ENCODE data around the gene GPR153.

DNA sequence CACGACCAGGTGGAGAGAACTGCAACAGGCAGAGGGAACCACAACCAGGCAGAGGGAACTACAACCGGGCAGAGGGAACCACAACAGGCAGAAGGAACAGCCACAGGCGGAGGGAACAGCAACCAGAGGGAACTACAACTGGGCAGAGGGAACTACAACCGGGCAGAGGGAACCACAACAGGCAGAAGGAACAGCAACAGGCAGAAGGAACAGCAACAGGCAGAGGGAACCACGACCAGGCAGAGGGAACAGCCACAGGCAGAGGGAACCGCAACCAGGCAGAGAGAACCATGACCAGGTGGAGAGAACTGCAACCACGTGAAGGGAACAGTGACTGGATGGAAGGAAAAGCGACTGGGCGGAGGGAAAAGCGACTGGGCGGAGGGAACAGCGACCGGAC is 47.6 kb upstream of the GPR153 start:
- TF ChIP-seq, protein P1, sequence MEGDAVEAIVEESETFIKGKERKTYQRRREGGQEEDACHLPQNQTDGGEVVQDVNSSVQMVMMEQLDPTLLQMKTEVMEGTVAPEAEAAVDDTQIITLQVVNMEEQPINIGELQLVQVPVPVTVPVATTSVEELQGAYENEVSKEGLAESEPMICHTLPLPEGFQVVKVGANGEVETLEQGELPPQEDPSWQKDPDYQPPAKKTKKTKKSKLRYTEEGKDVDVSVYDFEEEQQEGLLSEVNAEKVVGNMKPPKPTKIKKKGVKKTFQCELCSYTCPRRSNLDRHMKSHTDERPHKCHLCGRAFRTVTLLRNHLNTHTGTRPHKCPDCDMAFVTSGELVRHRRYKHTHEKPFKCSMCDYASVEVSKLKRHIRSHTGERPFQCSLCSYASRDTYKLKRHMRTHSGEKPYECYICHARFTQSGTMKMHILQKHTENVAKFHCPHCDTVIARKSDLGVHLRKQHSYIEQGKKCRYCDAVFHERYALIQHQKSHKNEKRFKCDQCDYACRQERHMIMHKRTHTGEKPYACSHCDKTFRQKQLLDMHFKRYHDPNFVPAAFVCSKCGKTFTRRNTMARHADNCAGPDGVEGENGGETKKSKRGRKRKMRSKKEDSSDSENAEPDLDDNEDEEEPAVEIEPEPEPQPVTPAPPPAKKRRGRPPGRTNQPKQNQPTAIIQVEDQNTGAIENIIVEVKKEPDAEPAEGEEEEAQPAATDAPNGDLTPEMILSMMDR (IDR thresholded peaks at IDR 0.05; ENCODE audit: control extremely low read depth in 1 of 3, insufficient read depth in 1 of 3, low read depth in 1 of 3, low read length in 3 of 3): no peak
- TF ChIP-seq JUND (IDR thresholded peaks at IDR 0.05; ENCODE audit: low read length) (no peak), EP300 (IDR thresholded peaks at IDR 0.05; ENCODE audit: borderline replicate concordance in 1 of 2, low read depth in 2 of 2, low read length in 2 of 2) (no peak), USF2 (IDR thresholded peaks at IDR 0.05; ENCODE audit: low read length) (no peak), EZH2 (IDR thresholded peaks at IDR 0.05; ENCODE audit: low read depth, low read length, severe bottlenecking) (no peak), POLR2A (IDR thresholded peaks at IDR 0.05; ENCODE audit: control extremely low read depth in 1 of 2, low read depth in 2 of 2, low read length in 2 of 2) (no peak), HDAC2 (IDR thresholded peaks at IDR 0.05; ENCODE audit: borderline replicate concordance in 1 of 2, low read depth in 2 of 2, low read length in 2 of 2) (no peak), RAD21 (IDR thresholded peaks at IDR 0.05 in 1 of 2, conservative IDR thresholded peaks at IDR 0.05 in 1 of 2; ENCODE audit: low read depth in 2 of 2, low read length in 2 of 2) (no peak), EGR1 (IDR thresholded peaks at IDR 0.05; ENCODE audit: borderline replicate concordance, low read depth, low read length) (no peak), FOSL1 (IDR thresholded peaks at IDR 0.05; ENCODE audit: insufficient read depth, low read depth, low read length) (no peak), HDAC6 (IDR thresholded peaks at IDR 0.05; ENCODE audit: low read depth, low read length) (no peak)
- TF ChIP-seq, protein P2, sequence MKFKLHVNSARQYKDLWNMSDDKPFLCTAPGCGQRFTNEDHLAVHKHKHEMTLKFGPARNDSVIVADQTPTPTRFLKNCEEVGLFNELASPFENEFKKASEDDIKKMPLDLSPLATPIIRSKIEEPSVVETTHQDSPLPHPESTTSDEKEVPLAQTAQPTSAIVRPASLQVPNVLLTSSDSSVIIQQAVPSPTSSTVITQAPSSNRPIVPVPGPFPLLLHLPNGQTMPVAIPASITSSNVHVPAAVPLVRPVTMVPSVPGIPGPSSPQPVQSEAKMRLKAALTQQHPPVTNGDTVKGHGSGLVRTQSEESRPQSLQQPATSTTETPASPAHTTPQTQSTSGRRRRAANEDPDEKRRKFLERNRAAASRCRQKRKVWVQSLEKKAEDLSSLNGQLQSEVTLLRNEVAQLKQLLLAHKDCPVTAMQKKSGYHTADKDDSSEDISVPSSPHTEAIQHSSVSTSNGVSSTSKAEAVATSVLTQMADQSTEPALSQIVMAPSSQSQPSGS (IDR thresholded peaks at IDR 0.05; ENCODE audit: low read length): no peak

Data from H1 (cell line).